ENCODE results near the gene ZNF853.

ZNF853 gene

GRCh38 chr7:6588566-6588965 is 26.8 kb upstream of the ZNF853 start:
- Histone ChIP-seq H3K4me1 (peaks cover 0 to 20% (median 7%) of the 10 kb centered on the region in 4 donors), H3K27me3 (no peaks in the 10 kb centered on the region), H3K4me3 (no peak overlapping the region), H3K27ac (no peak overlapping the region), H3K36me3 (peaks cover 16 to 61% (median 29%) of the 10 kb centered on the region in 3 donors), H3K9me3 (no peaks in the 10 kb centered on the region)
- no peak for DNase-seq
- intact Hi-C loops (cut with DNase I; ENCODE audit: low total_unique reads): no loop called here
- TF ChIP-seq CTCF (IDR thresholded peaks at IDR 0.05): no peak

GRCh38 chr7:6589151-6589828 is 26.1 kb upstream of the ZNF853 start:
- H3K9me3 ChIP-seq: no peaks in the 10 kb centered on the region
- intact Hi-C loops (cut with DNase I; ENCODE audit: low total_unique reads): no loop called here
- DNase-seq: no peak
- no peak for TF ChIP-seq CTCF (IDR thresholded peaks at IDR 0.05)
- peaks cover 0 to 20% (median 7%) of the 10 kb centered on the region in 4 donors for H3K4me1 ChIP-seq
- peak overlapping the region; percentile 46 to 75 for H3K27ac ChIP-seq
- H3K27me3 ChIP-seq: no peaks in the 10 kb centered on the region
- H3K36me3 ChIP-seq: peaks cover 22 to 63% (median 29%) of the 10 kb centered on the region in 3 donors
- H3K4me3 ChIP-seq: peak overlapping the region; percentile 75 to 91

- no peaks in the 10 kb centered on the region for H3K27me3 ChIP-seq
- H3K36me3 ChIP-seq: peaks cover 23 to 63% (median 31%) of the 10 kb centered on the region in 3 donors
- DNase-seq: peak; percentile 51 to 83
- H3K9me3 ChIP-seq: no peaks in the 10 kb centered on the region
- peak within 1 kb of the TSS; percentile 75 to 91 for H3K4me3 ChIP-seq
- intact Hi-C loops (cut with DNase I; ENCODE audit: low total_unique reads): no loop called here
- peak within 1 kb of the TSS; percentile 75 to 86 for H3K27ac ChIP-seq
- peak; percentile 61 to 97 for TF ChIP-seq CTCF (IDR thresholded peaks at IDR 0.05)
- H3K4me1 ChIP-seq: peaks cover 0 to 20% (median 7%) of the 10 kb centered on the region in 4 donors
These were observed 25.4 kb upstream of the ZNF853 start, which contains the start of gene INTS15 for GRCh38 chr7:6589829-6590644. Gene INTS15, plus strand, starts transcription at chr7:6590021. Its CDS starts 263 bp downstream, at chr7:6590284.

- Histone ChIP-seq H3K27ac (peak overlapping the region; percentile 75 to 86), H3K27me3 (no peaks in the 10 kb centered on the region), H3K4me1 (peaks cover 0 to 20% (median 7%) of the 10 kb centered on the region in 4 donors), H3K36me3 (peaks cover 30 to 63% (median 34%) of the 10 kb centered on the region in 3 donors), H3K9me3 (no peaks in the 10 kb centered on the region), H3K4me3 (peak overlapping the region; percentile 75 to 91)
- no peak for DNase-seq
- no peak for TF ChIP-seq CTCF (IDR thresholded peaks at IDR 0.05)
- intact Hi-C loops (cut with DNase I; ENCODE audit: low total_unique reads): no loop called here
These were observed 24.7 kb upstream of the ZNF853 start for GRCh38 chr7:6590645-6591110.

- H3K4me1 ChIP-seq: no peaks in the 10 kb centered on the region
- TF ChIP-seq CTCF (IDR thresholded peaks at IDR 0.05): no peak
- intact Hi-C loops (cut with DNase I; ENCODE audit: low total_unique reads): no loop called here
- peaks cover 75 to 100% (median 96%) of the 10 kb centered on the region in 3 donors for H3K36me3 ChIP-seq
- no peak overlapping the region for H3K4me3 ChIP-seq
- H3K9me3 ChIP-seq: no peaks in the 10 kb centered on the region
- no peaks in the 10 kb centered on the region for H3K27me3 ChIP-seq
- DNase-seq: no peak
- no peak overlapping the region for H3K27ac ChIP-seq
These were observed 15.3 kb upstream of the ZNF853 start for GRCh38 chr7:6600093-6600492.

All from tibial artery (tissue), 4 donors.